Fibroblast of lung (primary cell): ENCODE results near the gene TRPM3. TPM values are rescaled to one million over a fixed set of nuclear protein-coding genes. Genes with fewer than 3 reads are reported as not detected.

ENCODE experiments used
- DNase-seq, 2 donors: peaks; one replicate each; pipeline versions ENCODE4 v3.0.0 to v3.0.0-alpha.2; 2010; ENCODE audit warnings: low read depth in 2 of 2
- H2AFZ ChIP-seq: 2 replicates; pipeline ENCODE4 v1.5.1; 2012; ENCODE audit warnings: low read length, control low read depth, inconsistent platforms
- H3K27ac ChIP-seq: 2 replicates; pipeline ENCODE4 v1.5.1; 2011; ENCODE audit warnings: low read length, control low read depth; ENCODE audit not compliant: insufficient read depth
- H3K27me3 ChIP-seq: 2 replicates; pipeline ENCODE4 v1.5.1; 2011; ENCODE audit warnings: mild to moderate bottlenecking, low read length; ENCODE audit not compliant: control insufficient read depth, insufficient read depth
- H3K36me3 ChIP-seq: 2 replicates; pipeline ENCODE4 v1.5.1; 2011; ENCODE audit warnings: low read length; ENCODE audit not compliant: control insufficient read depth, insufficient read depth
- H3K4me1 ChIP-seq: 2 replicates; pipeline ENCODE4 v1.5.1; 2011; ENCODE audit warnings: low read length; ENCODE audit not compliant: control insufficient read depth, insufficient read depth; ENCODE audit errors: extremely low read depth
- H3K4me2 ChIP-seq: 2 replicates; pipeline ENCODE4 v1.5.1; 2011; ENCODE audit warnings: low read length, control low read depth; ENCODE audit not compliant: insufficient read depth; ENCODE audit errors: extremely low read depth
- H3K4me3 ChIP-seq, 4 experiments: fragments of 200-600 bp in 1 of 4; sonication (generic) in 1 of 4; replicated peaks in 1 of 4; 2 replicates each; pipeline ENCODE4 v1.5.1; 2011 to 2016; ENCODE audit warnings: low read length in 4 of 4, low read depth in 3 of 4, mild to moderate bottlenecking in 3 of 4, control low read depth in 2 of 4, inconsistent platforms in 1 of 4, mixed read lengths in 1 of 4; ENCODE audit not compliant: insufficient read depth in 1 of 4; ENCODE audit errors: control extremely low read depth in 1 of 4
- H3K79me2 ChIP-seq: 2 replicates; pipeline ENCODE4 v1.5.1; 2012; ENCODE audit warnings: mild to moderate bottlenecking, low read length, inconsistent platforms; ENCODE audit not compliant: control insufficient read depth, insufficient read depth
- H3K9ac ChIP-seq: 2 replicates; pipeline ENCODE4 v1.5.1; 2011; ENCODE audit warnings: mild to moderate bottlenecking, low read length, control low read depth; ENCODE audit not compliant: insufficient read depth
- H3K9me3 ChIP-seq: 2 replicates; pipeline ENCODE4 v1.5.1; 2012; ENCODE audit warnings: low read depth, low read length; ENCODE audit not compliant: control insufficient read depth, insufficient read depth
- H4K20me1 ChIP-seq: 2 replicates; pipeline ENCODE4 v1.5.1; 2011; ENCODE audit warnings: low read length; ENCODE audit not compliant: control insufficient read depth, insufficient read depth; ENCODE audit errors: extremely low read depth
- EZH2 ChIP-seq: IDR thresholded peaks from 2 replicates; pipeline ENCODE4 v1.5.1; 2012; ENCODE audit warnings: low read length, control low read depth, mild to moderate bottlenecking; ENCODE audit errors: missing control alignments
- polyA plus RNA-seq, 2 donors: library from polyadenylated mRNA; depleted of rRNA in 1 of 2; stranded (reverse) in 1 of 2; unstranded in 1 of 2; fragments of >200 nt; gene quantifications; 2 replicates each; pipeline ENCODE4 v1.2.1, GENCODE V29; 2011 to 2012; ENCODE audit warnings: missing spikeins in 1 of 2
- total RNA-seq: library from RNA; depleted of rRNA; stranded (reverse); fragments of >200 nt; gene quantifications from 2 replicates; pipeline ENCODE4 v1.2.1, GENCODE V29; 2014
- TF ChIP-seq, protein P1 (sequence below), 2 donors: IDR thresholded peaks in 1 of 2; conservative IDR thresholded peaks in 1 of 2; 1 replicate in 1 of 2; 2 replicates in 1 of 2; pipeline ENCODE4 v1.5.1; 2011 to 2012; ENCODE audit warnings: low read length in 2 of 2, control low read depth in 1 of 2, inconsistent platforms in 1 of 2, low read depth in 1 of 2, mild to moderate bottlenecking in 1 of 2

TRPM3 gene
- total and polyA plus RNA-seq, 2 donors (not counting 1 experiment from before 2014, with no cell fraction given) = 0.05 to 0.50 TPM

DNA sequence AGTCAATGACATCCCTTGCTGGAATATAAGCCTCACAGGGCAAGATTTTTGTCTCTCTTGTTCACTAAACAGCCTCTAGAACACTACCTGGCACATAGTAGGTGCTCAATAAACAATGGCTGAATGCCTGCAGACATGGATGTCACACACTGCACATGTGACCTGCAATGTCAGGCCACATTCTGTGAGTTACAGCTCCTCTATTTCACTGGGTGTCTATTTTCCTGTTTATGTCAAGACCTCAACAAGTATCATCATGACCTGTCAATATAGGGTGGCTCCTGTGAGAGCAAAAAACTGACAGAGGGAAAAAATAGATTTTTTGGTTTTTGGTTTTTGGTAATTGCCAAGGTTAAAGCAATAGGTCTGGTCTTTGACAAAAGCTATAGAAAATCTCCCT lies 562.3 kb downstream of the TRPM3 start:
- Histone ChIP-seq H3K79me2 (no peaks in the 10 kb centered on the region), H3K9ac (no peak overlapping the region), H3K4me3 (no peak overlapping the region), H3K27ac (no peak overlapping the region), H3K27me3 (no peaks in the 10 kb centered on the region), H3K36me3 (no peaks in the 10 kb centered on the region), H4K20me1 (no peaks in the 10 kb centered on the region), H3K4me1 (peaks cover 9% of the 10 kb centered on the region), H2AFZ (no peak overlapping the region), H3K9me3 (no peaks in the 10 kb centered on the region), H3K4me2 (no peak overlapping the region)
- DNase-seq = no peak
- TF ChIP-seq, protein P1, sequence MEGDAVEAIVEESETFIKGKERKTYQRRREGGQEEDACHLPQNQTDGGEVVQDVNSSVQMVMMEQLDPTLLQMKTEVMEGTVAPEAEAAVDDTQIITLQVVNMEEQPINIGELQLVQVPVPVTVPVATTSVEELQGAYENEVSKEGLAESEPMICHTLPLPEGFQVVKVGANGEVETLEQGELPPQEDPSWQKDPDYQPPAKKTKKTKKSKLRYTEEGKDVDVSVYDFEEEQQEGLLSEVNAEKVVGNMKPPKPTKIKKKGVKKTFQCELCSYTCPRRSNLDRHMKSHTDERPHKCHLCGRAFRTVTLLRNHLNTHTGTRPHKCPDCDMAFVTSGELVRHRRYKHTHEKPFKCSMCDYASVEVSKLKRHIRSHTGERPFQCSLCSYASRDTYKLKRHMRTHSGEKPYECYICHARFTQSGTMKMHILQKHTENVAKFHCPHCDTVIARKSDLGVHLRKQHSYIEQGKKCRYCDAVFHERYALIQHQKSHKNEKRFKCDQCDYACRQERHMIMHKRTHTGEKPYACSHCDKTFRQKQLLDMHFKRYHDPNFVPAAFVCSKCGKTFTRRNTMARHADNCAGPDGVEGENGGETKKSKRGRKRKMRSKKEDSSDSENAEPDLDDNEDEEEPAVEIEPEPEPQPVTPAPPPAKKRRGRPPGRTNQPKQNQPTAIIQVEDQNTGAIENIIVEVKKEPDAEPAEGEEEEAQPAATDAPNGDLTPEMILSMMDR (conservative IDR thresholded peaks at IDR 0.05 in 1 of 2, IDR thresholded peaks at IDR 0.05 in 1 of 2; ENCODE audit: low read depth in 1 of 2, low read length in 2 of 2) = no peak
- TF ChIP-seq EZH2 = no peak

DNA sequence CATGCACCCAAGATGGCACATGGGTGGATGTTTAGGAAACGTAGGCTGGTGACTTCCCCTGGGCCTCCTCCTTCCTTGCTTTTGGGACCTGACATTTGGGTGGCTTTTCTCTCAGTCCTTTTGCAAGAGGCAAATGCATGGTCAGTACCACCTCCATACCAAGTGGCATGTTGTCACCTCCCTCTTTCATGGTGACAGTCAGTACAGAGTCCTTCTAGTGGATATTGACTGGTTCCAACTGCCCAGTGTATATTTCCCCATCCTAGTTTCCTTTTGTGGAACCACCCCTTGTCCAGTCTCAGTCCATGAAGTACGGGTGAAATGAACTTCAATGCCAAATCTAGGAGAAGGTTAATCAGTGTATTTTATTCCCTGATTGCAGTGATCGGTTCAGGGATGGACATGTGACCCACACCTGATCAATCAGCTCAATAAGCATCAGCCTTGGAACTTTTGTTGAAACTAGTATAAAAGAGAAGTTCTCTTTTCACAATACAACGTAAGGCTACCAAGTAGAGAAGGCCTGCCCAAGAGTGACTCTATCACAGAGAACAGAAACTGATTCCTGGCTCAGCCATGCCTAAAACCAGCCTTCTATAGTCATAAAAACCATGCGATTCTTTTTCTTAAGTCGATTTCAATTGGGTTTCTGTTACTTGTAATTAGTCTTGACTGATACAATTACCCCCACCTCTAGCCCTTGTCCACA lies 563.6 kb downstream of the TRPM3 start:
- no peak for DNase-seq
- H3K27me3 ChIP-seq = no peaks in the 10 kb centered on the region
- TF ChIP-seq, protein P1 (conservative IDR thresholded peaks at IDR 0.05 in 1 of 2, IDR thresholded peaks at IDR 0.05 in 1 of 2; ENCODE audit: low read depth in 1 of 2, low read length in 2 of 2) = no peak
- no peaks in the 10 kb centered on the region for H4K20me1 ChIP-seq
- no peaks in the 10 kb centered on the region for H3K79me2 ChIP-seq
- no peaks in the 10 kb centered on the region for H3K36me3 ChIP-seq
- no peaks in the 10 kb centered on the region for H3K9me3 ChIP-seq
- H3K4me3 ChIP-seq = no peak overlapping the region
- no peak overlapping the region for H3K27ac ChIP-seq
- peaks cover 2% of the 10 kb centered on the region for H3K4me1 ChIP-seq
- no peak overlapping the region for H3K4me2 ChIP-seq
- H3K9ac ChIP-seq = no peak overlapping the region
- H2AFZ ChIP-seq = no peak overlapping the region

DNA sequence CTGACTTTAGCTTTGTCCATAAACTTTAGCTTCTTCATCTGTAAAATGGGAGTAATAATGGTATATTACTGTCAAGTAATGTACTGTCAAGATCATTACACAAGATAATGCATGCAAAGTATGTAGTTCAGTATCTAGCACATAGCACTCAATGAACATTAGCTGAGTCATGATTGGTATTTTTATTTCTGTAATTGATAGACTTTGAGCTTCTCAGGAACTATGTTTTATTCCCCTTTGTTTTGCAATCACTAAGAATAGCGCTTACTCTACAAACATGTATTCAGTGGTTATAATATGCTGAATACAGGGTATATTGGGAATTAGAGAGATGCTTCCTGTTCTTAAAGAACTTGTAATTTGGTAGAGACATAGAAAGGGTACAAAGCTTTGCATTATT lies 564.6 kb downstream of the TRPM3 start:
- no peaks in the 10 kb centered on the region for H3K79me2 ChIP-seq
- H4K20me1 ChIP-seq = no peaks in the 10 kb centered on the region
- no peak overlapping the region for H3K27ac ChIP-seq
- H3K36me3 ChIP-seq = no peaks in the 10 kb centered on the region
- no peaks in the 10 kb centered on the region for H3K4me1 ChIP-seq
- no peak for TF ChIP-seq EZH2
- TF ChIP-seq, protein P1 (conservative IDR thresholded peaks at IDR 0.05 in 1 of 2, IDR thresholded peaks at IDR 0.05 in 1 of 2; ENCODE audit: low read depth in 1 of 2, low read length in 2 of 2) = no peak
- no peak overlapping the region for H3K9ac ChIP-seq
- DNase-seq = peak in 1 of 2 donors; percentile 39
- H3K4me2 ChIP-seq = no peak overlapping the region
- no peak overlapping the region for H2AFZ ChIP-seq
- H3K9me3 ChIP-seq = no peaks in the 10 kb centered on the region
- H3K27me3 ChIP-seq = no peaks in the 10 kb centered on the region
- H3K4me3 ChIP-seq = no peak overlapping the region
